ENCODE results near the gene LAMC3.

Gene LAMC3

DNA sequence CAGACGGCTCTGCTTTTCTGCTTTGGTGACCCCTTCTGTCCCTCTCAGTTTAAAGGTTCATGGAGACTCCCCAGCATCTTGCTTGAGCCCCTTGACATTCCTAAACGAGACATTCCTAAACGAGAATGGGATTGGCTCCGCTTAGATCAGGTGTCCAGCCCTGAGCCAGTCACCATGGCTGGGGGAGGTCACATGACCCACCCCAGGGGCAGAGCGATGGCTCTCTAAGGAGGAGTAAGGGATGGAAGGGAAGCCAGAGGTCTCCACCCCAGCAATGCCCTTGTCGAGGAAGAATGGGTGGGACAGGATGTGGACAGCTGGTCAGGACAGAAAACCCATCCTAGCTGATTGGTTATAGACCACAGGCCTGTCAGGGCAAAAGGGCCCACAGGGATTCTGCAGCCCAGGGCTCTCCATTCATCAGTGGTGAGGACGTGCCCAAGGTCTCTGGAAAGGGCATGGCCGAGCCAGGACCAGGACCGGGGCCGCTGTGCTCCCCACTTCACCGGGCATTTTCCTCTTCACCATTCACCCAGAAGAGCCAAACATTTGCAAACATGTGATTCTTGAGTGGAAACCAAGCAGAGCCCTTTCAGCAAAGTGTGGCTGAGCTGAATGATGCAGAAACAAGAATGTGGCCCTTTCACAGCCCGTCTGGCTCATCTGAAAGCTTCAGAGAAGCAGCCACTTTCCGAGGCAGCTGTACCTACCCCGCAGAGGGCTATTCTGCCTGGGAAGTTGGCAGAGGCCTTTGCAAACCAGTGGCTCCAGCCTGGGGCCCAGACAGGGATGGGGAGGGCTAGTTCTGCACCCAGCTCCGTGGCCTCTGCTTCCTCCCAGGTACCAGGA lies 67.6 kb downstream of the LAMC3 start:
- Histone ChIP-seq H3K4me1 (ENCODE audit: control insufficient read depth in 1 of 2, insufficient read depth in 2 of 2, low read length in 2 of 2) (no peaks in the 10 kb centered on the region), H3K4me3 (ENCODE audit: low read depth in 1 of 2, low read length in 2 of 2) (no peak overlapping the region), H3K36me3 (ENCODE audit: control insufficient read depth in 1 of 2, insufficient read depth in 2 of 2, low read length in 2 of 2) (no peaks in the 10 kb centered on the region), H3K27me3 (ENCODE audit: control insufficient read depth in 1 of 2, insufficient read depth in 2 of 2, low read length in 2 of 2) (no peaks in the 10 kb centered on the region), H3K9me3 (ENCODE audit: control insufficient read depth in 1 of 2, low read length in 2 of 2) (no peaks in the 10 kb centered on the region), H3K9ac (ENCODE audit: low read depth in 1 of 2, low read length in 2 of 2) (no peak overlapping the region), H3K27ac (ENCODE audit: low read depth, low read length) (no peak overlapping the region)

- no peaks in the 10 kb centered on the region for H3K9me3 ChIP-seq (ENCODE audit: control insufficient read depth in 1 of 2, low read length in 2 of 2)
- no peak overlapping the region for H3K4me3 ChIP-seq (ENCODE audit: low read depth in 1 of 2, low read length in 2 of 2)
- no peaks in the 10 kb centered on the region for H3K27me3 ChIP-seq (ENCODE audit: control insufficient read depth in 1 of 2, insufficient read depth in 2 of 2, low read length in 2 of 2)
- no peak overlapping the region for H3K9ac ChIP-seq (ENCODE audit: low read depth in 1 of 2, low read length in 2 of 2)
- H3K27ac ChIP-seq (ENCODE audit: low read depth, low read length): no peak overlapping the region
- H3K36me3 ChIP-seq (ENCODE audit: control insufficient read depth in 1 of 2, insufficient read depth in 2 of 2, low read length in 2 of 2): no peaks in the 10 kb centered on the region
- no peaks in the 10 kb centered on the region for H3K4me1 ChIP-seq (ENCODE audit: control insufficient read depth in 1 of 2, insufficient read depth in 2 of 2, low read length in 2 of 2)
Measured at GRCh38 chr9:131078427-131079366, 69.7 kb downstream of the LAMC3 start.

- Histone ChIP-seq H3K36me3 (ENCODE audit: control insufficient read depth in 1 of 2, insufficient read depth in 2 of 2, low read length in 2 of 2) (no peaks in the 10 kb centered on the region), H3K4me1 (ENCODE audit: control insufficient read depth in 1 of 2, insufficient read depth in 2 of 2, low read length in 2 of 2) (no peaks in the 10 kb centered on the region), H3K27me3 (ENCODE audit: control insufficient read depth in 1 of 2, insufficient read depth in 2 of 2, low read length in 2 of 2) (no peaks in the 10 kb centered on the region), H3K9me3 (ENCODE audit: control insufficient read depth in 1 of 2, low read length in 2 of 2) (no peaks in the 10 kb centered on the region), H3K27ac (ENCODE audit: low read depth, low read length) (no peak overlapping the region), H3K4me3 (ENCODE audit: low read depth in 1 of 2, low read length in 2 of 2) (no peak overlapping the region), H3K9ac (ENCODE audit: low read depth in 1 of 2, low read length in 2 of 2) (no peak overlapping the region)
Measured at GRCh38 chr9:131080589-131080988, 71.6 kb downstream of the LAMC3 start.

- Histone ChIP-seq H3K9ac (ENCODE audit: low read depth in 1 of 2, low read length in 2 of 2) (no peak overlapping the region), H3K4me1 (ENCODE audit: control insufficient read depth in 1 of 2, insufficient read depth in 2 of 2, low read length in 2 of 2) (no peaks in the 10 kb centered on the region), H3K27me3 (ENCODE audit: control insufficient read depth in 1 of 2, insufficient read depth in 2 of 2, low read length in 2 of 2) (no peaks in the 10 kb centered on the region), H3K27ac (ENCODE audit: low read depth, low read length) (no peak overlapping the region), H3K4me3 (ENCODE audit: low read depth in 1 of 2, low read length in 2 of 2) (no peak overlapping the region), H3K9me3 (ENCODE audit: control insufficient read depth in 1 of 2, low read length in 2 of 2) (no peaks in the 10 kb centered on the region), H3K36me3 (ENCODE audit: control insufficient read depth in 1 of 2, insufficient read depth in 2 of 2, low read length in 2 of 2) (no peaks in the 10 kb centered on the region)
Measured at GRCh38 chr9:131081868-131082267, 72.9 kb downstream of the LAMC3 start.

- Histone ChIP-seq H3K9ac (ENCODE audit: low read depth in 1 of 2, low read length in 2 of 2) (no peak overlapping the region), H3K4me1 (ENCODE audit: control insufficient read depth in 1 of 2, insufficient read depth in 2 of 2, low read length in 2 of 2) (no peaks in the 10 kb centered on the region), H3K36me3 (ENCODE audit: control insufficient read depth in 1 of 2, insufficient read depth in 2 of 2, low read length in 2 of 2) (no peaks in the 10 kb centered on the region), H3K27ac (ENCODE audit: low read depth, low read length) (no peak overlapping the region), H3K4me3 (ENCODE audit: low read depth in 1 of 2, low read length in 2 of 2) (no peak overlapping the region), H3K9me3 (ENCODE audit: control insufficient read depth in 1 of 2, low read length in 2 of 2) (no peaks in the 10 kb centered on the region), H3K27me3 (ENCODE audit: control insufficient read depth in 1 of 2, insufficient read depth in 2 of 2, low read length in 2 of 2) (no peaks in the 10 kb centered on the region)
Measured at GRCh38 chr9:131082774-131083512, 74.0 kb downstream of the LAMC3 start.

DNA sequence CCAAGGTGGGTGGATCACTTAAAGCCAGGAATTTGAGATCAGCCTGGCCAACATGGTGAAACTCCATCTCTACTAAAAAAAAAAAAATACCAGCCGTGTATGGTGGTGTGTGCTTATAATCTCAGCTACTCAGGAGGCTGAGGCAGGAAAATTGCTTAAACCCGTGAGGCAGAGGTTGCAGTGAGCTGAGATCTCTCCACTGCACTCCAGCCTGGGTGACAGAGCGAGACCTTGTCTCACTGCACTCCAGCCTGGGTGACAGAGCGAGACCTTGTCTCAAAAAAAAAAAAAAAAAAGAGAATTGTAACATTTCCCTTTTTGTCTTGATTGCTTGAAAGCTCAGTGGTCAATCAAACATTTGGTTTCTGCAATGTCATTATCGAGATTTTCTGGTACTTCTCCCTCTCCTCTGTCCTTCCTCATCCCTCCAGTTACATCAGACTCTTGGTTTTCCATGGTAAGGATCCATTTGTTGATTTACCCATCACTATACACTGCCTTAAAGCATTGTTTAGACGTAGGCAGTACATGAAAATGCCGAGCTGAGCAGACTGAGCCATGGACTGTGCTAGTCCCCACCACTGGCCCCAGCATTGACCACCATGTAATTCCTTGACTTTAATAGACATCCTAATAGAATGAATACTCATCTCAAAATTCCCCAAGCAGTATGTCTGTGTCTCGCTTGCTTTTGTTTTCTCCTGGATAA lies 75.8 kb downstream of the LAMC3 start:
- Histone ChIP-seq H3K36me3 (ENCODE audit: control insufficient read depth in 1 of 2, insufficient read depth in 2 of 2, low read length in 2 of 2) (no peaks in the 10 kb centered on the region), H3K4me3 (ENCODE audit: low read depth in 1 of 2, low read length in 2 of 2) (no peak overlapping the region), H3K27me3 (ENCODE audit: control insufficient read depth in 1 of 2, insufficient read depth in 2 of 2, low read length in 2 of 2) (no peaks in the 10 kb centered on the region), H3K9me3 (ENCODE audit: control insufficient read depth in 1 of 2, low read length in 2 of 2) (no peaks in the 10 kb centered on the region), H3K4me1 (ENCODE audit: control insufficient read depth in 1 of 2, insufficient read depth in 2 of 2, low read length in 2 of 2) (no peaks in the 10 kb centered on the region), H3K27ac (ENCODE audit: low read depth, low read length) (no peak overlapping the region), H3K9ac (ENCODE audit: low read depth in 1 of 2, low read length in 2 of 2) (no peak overlapping the region)

DNA sequence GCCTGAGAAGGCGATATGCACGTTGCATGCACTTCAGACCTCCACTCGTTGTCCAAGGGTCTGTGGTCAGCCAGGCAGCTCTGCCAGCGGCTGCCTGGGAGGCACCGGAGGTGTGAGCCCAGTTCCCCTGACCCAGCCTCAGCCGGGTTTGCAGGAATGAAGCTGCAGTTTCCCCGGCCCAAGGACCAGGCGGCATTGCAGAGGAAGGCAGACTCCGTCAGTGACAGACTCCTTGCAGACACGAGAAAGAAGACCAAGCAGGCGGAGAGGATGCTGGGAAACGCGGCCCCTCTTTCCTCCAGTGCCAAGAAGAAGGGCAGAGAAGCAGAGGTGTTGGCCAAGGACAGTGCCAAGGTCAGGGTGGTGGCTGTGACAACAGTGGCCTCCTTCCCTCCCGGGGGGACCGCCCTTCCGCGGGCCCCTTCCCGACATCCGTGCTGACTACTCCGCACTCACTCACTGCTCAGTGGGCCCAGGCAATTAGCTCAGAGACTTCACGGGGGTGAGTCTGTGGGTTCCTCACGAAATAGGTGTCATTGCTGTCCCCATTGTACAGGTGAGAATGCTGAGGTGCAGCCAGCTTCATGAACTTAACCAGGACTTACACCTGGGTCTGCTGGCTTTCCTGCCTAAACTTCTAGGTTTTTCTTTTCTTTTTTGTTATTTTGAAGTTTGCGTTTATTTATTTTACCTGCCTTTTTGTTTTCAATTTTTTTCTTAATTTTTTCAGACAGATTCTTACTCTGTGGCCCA lies 76.6 kb downstream of the LAMC3 start:
- no peak overlapping the region for H3K4me3 ChIP-seq (ENCODE audit: low read depth in 1 of 2, low read length in 2 of 2)
- no peaks in the 10 kb centered on the region for H3K27me3 ChIP-seq (ENCODE audit: control insufficient read depth in 1 of 2, insufficient read depth in 2 of 2, low read length in 2 of 2)
- H3K4me1 ChIP-seq (ENCODE audit: control insufficient read depth in 1 of 2, insufficient read depth in 2 of 2, low read length in 2 of 2): no peaks in the 10 kb centered on the region
- no peak overlapping the region for H3K27ac ChIP-seq (ENCODE audit: low read depth, low read length)
- no peaks in the 10 kb centered on the region for H3K9me3 ChIP-seq (ENCODE audit: control insufficient read depth in 1 of 2, low read length in 2 of 2)
- H3K36me3 ChIP-seq (ENCODE audit: control insufficient read depth in 1 of 2, insufficient read depth in 2 of 2, low read length in 2 of 2): no peaks in the 10 kb centered on the region
- no peak overlapping the region for H3K9ac ChIP-seq (ENCODE audit: low read depth in 1 of 2, low read length in 2 of 2)

GRCh38 chr9:131087354-131087893 lies 78.5 kb downstream of the LAMC3 start:
- no peak overlapping the region for H3K9ac ChIP-seq (ENCODE audit: low read depth in 1 of 2, low read length in 2 of 2)
- no peak overlapping the region for H3K4me3 ChIP-seq (ENCODE audit: low read depth in 1 of 2, low read length in 2 of 2)
- H3K9me3 ChIP-seq (ENCODE audit: control insufficient read depth in 1 of 2, low read length in 2 of 2): no peaks in the 10 kb centered on the region
- no peaks in the 10 kb centered on the region for H3K36me3 ChIP-seq (ENCODE audit: control insufficient read depth in 1 of 2, insufficient read depth in 2 of 2, low read length in 2 of 2)
- H3K27me3 ChIP-seq (ENCODE audit: control insufficient read depth in 1 of 2, insufficient read depth in 2 of 2, low read length in 2 of 2): no peaks in the 10 kb centered on the region
- H3K27ac ChIP-seq (ENCODE audit: low read depth, low read length): no peak overlapping the region
- no peaks in the 10 kb centered on the region for H3K4me1 ChIP-seq (ENCODE audit: control insufficient read depth in 1 of 2, insufficient read depth in 2 of 2, low read length in 2 of 2)

All from duodenal mucosa (tissue), 2 donors.